ENCODE results near the gene FAF1.
"Not testable (repeated sequence)": the region's sequence is repeated elsewhere in the genome, so short reads cannot be mapped to it uniquely, and the experiment has no call there.

FAF1 gene

GRCh38 chr1:50940291-50940690, 19.8 kb downstream of the FAF1 start:
- Mint-ChIP-seq H3K27me3 (ENCODE audit: low read depth, poor library complexity) (no peaks in the 10 kb centered on the region), H3K4me1 (no peaks in the 10 kb centered on the region), H3K27ac (no peak overlapping the region), H3K36me3 (ENCODE audit: low read depth) (peaks cover 6% of the 10 kb centered on the region), H3K4me3 (no peak overlapping the region), H3K9me3 (no peaks in the 10 kb centered on the region)
- DNase-seq, result no peak
- TF ChIP-seq CTCF (IDR thresholded peaks at IDR 0.05), result no peak

GRCh38 chr1:50936321-50936720, 23.7 kb downstream of the FAF1 start:
- Mint-ChIP-seq H3K9me3 (peaks cover 4% of the 10 kb centered on the region), H3K4me3 (no peak overlapping the region), H3K27me3 (ENCODE audit: low read depth, poor library complexity) (no peaks in the 10 kb centered on the region), H3K36me3 (ENCODE audit: low read depth) (peaks cover 10% of the 10 kb centered on the region), H3K27ac (no peak overlapping the region), H3K4me1 (peaks cover 5% of the 10 kb centered on the region)
- no peak for DNase-seq
- TF ChIP-seq CTCF (IDR thresholded peaks at IDR 0.05), result no peak

- not testable (repeated sequence) for H3K9me3 Mint-ChIP-seq; H3K4me1 Mint-ChIP-seq; H3K27me3 Mint-ChIP-seq (ENCODE audit: low read depth, poor library complexity); DNase-seq; H3K27ac Mint-ChIP-seq; H3K4me3 Mint-ChIP-seq
- peaks cover 10% of the 10 kb centered on the region for H3K36me3 Mint-ChIP-seq (ENCODE audit: low read depth)
These were observed 24.8 kb downstream of the FAF1 start for GRCh38 chr1:50935276-50935675.

GRCh38 chr1:50934838-50935237, 25.2 kb downstream of the FAF1 start:
- H3K4me1 Mint-ChIP-seq, result peaks cover 5% of the 10 kb centered on the region
- peaks cover 10% of the 10 kb centered on the region for H3K36me3 Mint-ChIP-seq (ENCODE audit: low read depth)
- no peaks in the 10 kb centered on the region for H3K27me3 Mint-ChIP-seq (ENCODE audit: low read depth, poor library complexity)
- no peak overlapping the region for H3K4me3 Mint-ChIP-seq
- H3K9me3 Mint-ChIP-seq, result peaks cover 6% of the 10 kb centered on the region
- DNase-seq, result no peak
- no peak overlapping the region for H3K27ac Mint-ChIP-seq
- no peak for TF ChIP-seq CTCF (IDR thresholded peaks at IDR 0.05)

GRCh38 chr1:50933770-50934169, 26.3 kb downstream of the FAF1 start:
- H3K4me1 Mint-ChIP-seq; DNase-seq; H3K9me3 Mint-ChIP-seq; H3K27me3 Mint-ChIP-seq (ENCODE audit: low read depth, poor library complexity); H3K4me3 Mint-ChIP-seq: not testable (repeated sequence)
- Mint-ChIP-seq H3K36me3 (ENCODE audit: low read depth) (peaks cover 10% of the 10 kb centered on the region), H3K27ac (peak overlapping the region; percentile 75)

- DNase-seq; H3K4me1 Mint-ChIP-seq; H3K27ac Mint-ChIP-seq; H3K27me3 Mint-ChIP-seq (ENCODE audit: low read depth, poor library complexity); H3K4me3 Mint-ChIP-seq: not testable (repeated sequence)
- Mint-ChIP-seq H3K36me3 (ENCODE audit: low read depth) (peaks cover 19% of the 10 kb centered on the region), H3K9me3 (peaks cover 12% of the 10 kb centered on the region)
These were observed 28.0 kb downstream of the FAF1 start for GRCh38 chr1:50932043-50932442.

GRCh38 chr1:50930965-50931737, 28.9 kb downstream of the FAF1 start:
- DNase-seq, result no peak
- H3K27ac Mint-ChIP-seq, result peak overlapping the region; percentile 56
- no peak overlapping the region for H3K4me3 Mint-ChIP-seq
- H3K9me3 Mint-ChIP-seq, result peaks cover 18% of the 10 kb centered on the region
- no peak for TF ChIP-seq CTCF (IDR thresholded peaks at IDR 0.05)
- H3K4me1 Mint-ChIP-seq, result peaks cover 5% of the 10 kb centered on the region
- H3K36me3 Mint-ChIP-seq (ENCODE audit: low read depth), result peaks cover 28% of the 10 kb centered on the region
- no peaks in the 10 kb centered on the region for H3K27me3 Mint-ChIP-seq (ENCODE audit: low read depth, poor library complexity)
